Measurements from ENCODE around the gene GFY.

Gene GFY

DNA sequence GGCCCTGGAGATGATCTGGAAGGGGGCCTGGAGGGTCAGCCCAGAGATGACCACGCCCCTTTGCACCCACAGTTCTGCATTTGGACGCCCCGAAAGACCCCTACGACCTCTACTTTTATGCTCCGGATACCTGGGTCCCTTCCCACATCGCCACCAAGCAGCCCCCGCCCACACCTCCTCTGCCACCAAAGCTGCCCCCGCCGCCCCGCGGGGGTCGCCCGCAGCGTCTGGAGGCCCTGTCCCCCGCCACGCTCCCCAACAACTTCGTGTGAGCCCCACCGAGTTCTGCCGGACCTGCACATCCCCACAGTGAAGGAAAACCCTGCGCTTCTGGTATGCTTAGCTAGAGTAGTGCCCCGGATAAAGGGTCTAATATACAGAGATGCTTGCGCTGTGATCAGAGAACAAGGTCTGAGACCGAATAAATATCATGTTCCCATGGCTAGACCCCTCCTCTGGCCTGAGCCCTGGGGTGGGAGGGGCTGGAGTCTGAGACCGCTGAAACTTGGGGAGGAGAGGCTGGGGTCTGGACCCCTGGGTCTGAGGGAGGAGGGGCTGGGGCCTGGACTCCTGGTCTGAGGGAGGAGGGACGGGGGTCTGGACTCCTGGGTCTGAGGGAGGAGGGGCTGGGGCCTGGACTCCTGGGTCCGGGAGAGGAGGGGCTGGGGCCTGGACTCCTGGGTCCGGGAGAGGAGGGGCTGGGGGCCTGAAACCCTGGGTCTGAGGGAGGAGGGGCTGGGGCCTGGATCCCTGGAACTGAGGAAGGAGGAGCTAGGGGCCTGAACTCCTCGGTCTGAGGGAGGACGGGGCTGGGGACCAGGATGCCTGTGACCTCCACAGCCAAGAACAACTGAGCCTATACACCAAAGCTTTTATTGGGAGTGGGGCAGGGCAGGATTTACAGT lies 3.6 kb downstream of the GFY start:
- no peak for DNase-seq (ENCODE audit: low spot score)

DNA sequence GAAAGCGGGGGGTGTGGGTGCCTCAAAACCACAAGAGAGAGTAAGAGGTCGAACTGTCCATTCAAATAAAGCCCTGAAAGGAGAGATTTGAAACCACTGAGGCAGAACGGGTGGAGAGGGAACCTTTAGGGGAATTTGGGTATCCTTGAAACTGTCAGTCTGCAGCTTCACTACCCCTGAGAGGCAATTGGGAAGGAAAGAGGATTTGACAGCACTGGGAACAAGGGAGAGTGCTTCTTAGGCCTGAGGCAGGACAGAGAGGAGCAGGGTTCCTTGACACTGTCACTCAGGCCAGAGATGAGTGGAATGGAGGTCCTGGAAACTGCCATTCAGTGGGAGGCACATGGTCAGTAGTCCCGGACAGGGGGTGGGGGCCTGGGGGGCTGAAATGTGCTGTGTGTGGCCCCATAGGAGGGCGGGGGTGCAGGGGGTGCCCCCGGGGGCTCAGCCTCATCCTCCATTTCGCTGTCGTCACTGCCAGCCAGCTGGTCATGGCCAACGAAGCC lies 5.0 kb downstream of the GFY start:
- no peak for DNase-seq (ENCODE audit: low spot score)

DNA sequence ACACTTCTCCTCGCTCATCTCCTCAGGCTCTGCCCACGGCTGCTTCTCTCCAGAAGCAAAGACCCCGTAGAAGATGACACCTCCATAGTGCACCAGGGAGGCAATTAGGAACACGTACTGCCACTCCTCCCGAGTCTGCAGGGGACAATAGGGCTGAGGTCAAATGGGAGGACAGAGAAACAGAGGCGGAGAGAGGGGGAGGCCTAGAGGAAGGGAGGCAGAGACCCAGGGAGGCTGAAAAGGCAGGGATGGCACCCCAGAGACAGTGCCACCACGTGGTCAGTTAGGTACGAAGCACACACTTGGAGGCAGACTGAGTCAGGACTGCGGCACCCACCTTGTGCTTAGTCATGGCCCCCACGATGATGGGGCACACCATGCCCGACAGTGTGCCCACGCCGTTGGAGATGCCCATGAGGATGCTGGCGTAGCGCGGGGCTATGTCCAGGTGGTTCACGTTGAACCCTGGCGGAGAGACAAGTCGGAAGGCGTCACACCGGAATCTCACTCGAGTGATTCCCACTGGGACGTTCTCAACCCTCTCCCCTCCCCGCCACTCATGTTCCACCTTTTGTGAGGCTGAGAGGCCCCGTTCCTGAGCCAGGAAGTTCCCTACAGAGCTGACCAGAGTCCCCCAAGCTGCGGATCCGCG lies 5.6 kb downstream of the GFY start:
- no peak for DNase-seq (ENCODE audit: low spot score)

DNA sequence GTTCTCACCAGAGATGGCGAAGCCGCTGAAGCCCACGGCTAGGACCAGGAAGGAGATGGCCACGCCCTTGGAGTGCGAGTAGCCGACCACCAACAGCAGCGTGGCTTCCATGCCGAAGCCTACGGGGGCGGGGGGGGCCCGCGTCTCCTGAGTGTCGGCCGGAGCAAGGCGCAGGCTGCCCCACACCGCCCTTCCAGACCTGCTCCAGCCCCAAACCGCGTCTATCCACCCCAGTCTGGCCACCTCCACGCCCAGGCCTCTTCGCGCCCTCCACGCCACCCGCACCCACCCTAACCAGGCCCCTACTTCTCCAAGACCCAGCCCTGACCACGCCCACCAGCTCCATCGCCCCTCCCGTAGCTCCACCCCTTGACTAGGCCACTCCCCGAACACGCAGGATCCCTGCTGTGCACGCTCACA lies 6.2 kb downstream of the GFY start:
- no peak for DNase-seq (ENCODE audit: low spot score)

DNA sequence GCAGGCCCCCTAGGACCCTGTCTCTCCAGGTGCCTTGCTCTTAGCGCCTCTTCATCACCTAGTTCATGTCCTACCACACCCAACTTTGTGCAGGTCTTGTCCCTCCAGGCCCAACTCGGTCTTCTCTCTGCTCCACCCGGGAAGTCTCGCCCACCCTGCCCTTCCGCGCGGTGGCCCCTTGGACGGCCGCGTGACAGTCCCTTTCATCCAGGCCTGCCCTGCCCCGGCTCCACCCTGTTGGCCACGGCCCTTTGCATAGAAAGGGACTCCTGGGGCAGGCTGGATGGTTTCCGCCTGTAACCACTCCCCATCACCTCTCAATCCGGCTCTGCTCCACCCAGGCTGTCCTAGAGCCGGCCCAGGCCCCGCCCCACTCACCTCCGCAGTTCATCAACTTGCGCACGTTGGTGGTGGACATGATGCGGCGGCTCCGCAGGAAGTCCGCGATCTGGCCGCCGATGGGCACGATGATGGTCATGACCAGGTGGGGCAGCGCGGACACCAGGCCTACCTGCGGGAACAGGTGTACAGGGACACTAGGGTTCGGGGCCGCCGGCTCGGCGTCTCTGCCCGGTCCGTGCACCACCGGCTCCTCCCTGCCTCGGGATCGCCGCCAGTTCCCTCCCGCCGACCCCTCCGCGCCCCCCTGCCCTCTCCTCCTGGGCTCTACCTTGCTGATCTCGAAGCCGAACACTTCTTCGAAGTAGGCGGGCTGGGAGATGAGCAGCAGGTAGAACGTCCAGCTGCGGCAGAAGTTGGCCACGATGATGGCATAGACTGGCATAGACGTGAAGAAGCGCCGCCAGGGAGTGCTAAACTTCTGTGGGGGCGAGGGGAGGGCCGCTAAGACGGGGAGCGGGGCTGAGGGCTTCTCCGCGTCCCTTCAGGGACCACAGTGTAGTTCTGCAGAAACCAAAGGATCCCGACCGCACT lies 7.2 kb downstream of the GFY start:
- DNase-seq (ENCODE audit: low spot score) = no peak

DNA sequence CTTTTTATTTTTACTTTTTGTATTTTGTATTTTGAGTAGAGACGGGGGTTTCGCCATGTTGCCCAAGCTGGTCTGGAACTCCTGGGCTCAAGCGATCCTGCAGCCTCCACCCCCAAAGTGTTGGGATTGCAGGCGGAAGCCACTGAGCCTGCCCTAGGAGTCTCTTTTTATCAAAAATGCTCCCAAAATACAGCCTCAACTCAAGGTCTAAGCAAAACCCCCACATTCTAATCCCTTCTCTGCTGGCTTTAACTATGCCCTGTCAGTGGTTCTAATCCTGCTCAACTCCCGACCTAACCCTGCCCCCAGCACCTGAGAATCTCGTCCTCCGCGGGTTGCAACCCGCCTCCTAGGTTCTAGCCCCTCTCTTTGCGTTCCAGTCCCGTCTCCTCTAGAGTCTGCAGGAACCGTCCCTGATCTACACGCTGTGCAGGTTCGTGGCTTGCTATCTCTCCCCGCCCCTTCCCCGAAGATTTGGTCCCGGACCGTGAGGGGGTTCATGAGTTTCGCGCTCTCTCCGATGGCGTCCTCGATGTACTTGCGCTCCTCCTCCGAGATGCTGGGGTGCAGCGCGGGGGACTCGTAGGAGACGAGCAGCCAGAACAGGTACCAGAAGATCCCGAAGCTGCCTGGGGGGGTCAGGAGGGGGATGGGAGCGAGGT lies 8.2 kb downstream of the GFY start:
- DNase-seq (ENCODE audit: low spot score) = no peak

DNA sequence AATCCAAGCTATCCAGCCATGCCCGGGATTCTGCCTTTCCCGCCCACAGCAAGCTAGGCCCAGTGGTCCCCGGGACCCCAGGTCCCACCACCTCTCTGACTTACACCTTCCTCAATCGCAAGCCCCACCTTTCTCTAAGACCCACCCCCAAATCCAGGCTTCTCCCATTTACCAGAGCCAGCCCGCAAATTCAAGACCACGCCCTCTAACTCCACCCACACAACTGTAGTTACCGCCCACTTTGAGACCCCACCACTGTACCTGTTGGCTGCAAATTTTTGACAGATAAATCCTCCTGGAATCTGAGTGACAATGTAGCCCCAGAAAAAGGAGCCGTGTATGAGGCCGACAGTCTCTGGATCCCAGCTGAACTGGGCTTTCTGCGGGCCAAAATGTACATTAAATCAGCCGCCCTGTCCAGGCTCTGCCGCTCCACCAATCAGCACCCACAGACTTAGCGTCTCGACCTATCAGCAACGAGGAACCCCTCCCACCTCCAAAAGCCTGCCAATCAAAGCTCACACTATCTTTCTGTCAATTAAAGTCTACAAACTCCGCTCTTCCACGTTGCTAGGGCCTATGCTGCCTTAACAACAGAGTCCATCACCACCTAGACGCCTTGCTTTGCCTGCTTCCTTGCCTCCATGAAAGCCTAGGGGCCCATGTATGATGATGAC lies 9.9 kb downstream of the GFY start:
- no peak for DNase-seq (ENCODE audit: low spot score)

DNA sequence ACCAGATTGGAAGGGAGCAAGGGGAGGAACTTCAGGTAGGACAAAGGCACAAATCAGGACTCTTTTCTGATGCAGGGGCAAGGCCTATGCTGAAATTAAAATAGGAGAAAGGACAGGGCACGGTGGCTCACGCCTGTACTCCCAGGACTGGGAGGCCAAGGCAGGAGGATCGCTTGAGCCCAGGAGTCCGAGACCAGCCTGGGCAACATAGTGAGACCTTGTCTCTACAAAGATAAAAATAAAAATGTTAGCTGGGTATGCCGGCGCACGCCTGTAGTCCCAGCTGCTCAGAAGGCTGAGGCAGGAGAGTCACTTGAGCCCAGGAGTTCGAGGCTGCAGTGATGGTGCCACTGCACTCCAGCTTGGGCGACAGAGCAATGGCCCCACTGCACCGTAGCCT lies 10.5 kb downstream of the GFY start:
- no peak for DNase-seq (ENCODE audit: low spot score)

DNA sequence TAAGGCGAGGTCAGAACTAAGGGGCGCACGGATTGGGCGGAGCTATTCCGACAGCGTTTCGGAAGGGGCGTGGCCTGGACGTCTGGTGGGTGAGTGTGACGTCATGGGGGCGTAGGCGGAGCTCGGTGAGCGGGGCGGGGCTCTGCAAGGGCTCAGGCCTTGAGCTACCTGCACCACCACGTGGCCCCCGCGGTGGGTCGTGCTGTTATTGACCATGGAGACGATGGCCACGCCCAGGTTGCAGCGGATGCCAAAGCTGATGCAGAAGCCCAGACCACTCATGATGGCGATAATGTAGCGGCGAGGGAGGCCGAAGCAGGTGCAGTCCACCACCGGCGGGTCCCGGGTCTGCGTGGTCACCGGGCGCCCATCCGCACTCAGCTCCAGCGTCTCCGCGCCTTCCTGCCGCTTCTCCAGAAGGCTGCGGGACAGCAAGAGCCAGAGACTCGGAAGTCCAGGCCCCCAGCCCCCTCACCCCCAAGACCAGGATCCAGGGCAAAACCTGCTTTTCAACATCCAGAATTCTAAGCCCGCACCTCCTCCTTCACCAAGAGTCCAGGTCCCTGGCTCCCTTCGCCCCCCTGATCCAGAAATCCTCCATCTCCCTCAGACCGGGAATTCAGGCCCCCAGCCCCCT lies 11.3 kb downstream of the GFY start:
- DNase-seq (ENCODE audit: low spot score) = no peak

DNA sequence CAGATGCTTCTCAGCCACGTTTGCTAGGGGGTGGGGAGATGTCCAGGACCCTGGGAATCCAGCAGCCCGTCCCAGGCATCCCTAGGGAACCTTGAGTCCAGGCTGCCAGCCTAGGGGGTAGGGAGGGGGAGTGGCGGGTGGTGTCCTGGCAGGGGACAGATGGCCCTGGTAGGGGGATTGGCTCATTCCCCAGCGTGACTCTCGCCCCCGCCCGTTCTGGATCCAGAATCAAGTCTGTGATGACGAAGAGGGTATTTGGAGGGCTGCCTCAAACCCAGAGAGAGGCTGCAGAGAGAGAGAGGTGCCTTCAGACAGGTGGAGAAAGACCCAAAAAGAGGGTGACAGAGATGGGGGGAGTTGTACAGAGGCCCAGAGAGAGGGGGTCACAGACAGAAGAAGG lies 12.0 kb downstream of the GFY start:
- DNase-seq (ENCODE audit: low spot score) = no peak

DNA sequence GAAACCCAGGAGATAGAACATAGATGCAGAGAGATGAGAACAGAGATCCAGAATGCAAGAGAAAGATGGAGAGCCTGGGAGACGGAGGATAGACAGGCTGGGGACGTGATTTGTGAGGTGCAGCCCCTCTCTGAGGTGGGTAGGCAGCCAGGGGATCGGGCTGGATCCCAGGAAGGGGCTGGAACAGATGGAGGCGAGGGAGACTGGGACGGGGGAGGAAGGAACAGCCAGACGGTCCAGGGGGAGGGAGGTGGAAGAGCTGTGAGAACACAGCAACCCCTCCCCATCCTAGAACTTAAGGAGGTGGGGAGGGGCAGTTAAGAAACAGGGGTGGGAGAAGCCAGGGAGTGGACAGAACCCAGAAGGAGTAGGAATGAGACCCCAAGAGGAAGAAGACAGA lies 13.1 kb downstream of the GFY start:
- DNase-seq (ENCODE audit: low spot score) = no peak

DNA sequence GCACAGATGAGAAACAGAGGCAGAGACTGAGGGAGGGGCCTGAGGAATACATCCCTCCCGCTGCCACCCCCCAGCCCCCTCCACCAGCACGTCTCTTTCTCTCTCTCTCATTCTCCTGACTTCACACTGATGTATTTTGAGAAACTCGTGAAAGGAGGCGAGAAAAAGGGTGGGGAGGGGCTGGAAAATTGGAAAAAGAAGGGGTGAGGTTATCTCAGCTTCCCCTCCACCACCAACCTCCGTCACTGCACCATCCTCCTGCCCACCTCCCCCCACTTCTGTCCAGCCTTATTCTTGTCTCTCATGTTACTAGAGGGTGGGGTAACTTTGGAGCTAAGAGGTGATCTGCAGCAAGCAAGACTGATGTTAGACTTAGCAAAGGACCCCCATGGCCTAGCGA lies 14.6 kb downstream of the GFY start:
- DNase-seq (ENCODE audit: low spot score) = no peak

DNA sequence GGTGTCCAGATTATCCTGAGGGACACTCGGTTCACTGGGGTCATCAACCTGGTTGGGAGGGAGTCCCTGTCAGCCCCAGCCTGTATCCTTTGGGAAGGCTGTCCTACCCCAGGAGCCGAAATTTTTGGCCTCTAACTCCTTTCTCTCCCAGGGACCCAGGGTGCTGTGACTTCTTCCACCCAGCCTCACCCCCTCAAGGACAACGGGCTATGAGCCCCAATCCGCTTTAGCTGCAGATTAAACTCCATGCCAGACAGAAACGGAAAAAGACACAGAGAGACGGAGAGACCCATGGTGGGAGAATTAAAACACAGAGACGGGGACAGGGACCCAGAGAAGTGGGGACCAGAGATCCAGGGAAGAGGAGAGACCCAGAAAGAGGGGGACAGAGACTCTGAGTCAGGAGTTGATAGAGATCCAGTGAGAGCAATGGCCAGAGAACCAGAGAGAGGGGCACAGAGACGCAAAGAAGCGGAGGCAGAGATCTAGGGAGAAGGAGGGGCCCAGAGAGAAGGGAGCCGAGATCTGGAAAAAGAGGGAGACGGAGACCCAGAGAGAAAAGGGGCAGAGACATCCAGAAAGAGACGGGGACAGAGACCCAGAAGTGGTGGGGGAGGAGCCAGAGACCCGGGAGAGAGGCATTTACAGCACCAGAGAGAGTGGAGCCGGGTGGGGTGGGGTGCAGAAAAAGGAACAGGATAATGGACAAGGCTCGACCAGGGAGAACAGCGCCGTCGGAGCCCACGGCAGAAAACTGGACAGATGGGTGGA lies 15.4 kb downstream of the GFY start:
- no peak for DNase-seq (ENCODE audit: low spot score)

DNA sequence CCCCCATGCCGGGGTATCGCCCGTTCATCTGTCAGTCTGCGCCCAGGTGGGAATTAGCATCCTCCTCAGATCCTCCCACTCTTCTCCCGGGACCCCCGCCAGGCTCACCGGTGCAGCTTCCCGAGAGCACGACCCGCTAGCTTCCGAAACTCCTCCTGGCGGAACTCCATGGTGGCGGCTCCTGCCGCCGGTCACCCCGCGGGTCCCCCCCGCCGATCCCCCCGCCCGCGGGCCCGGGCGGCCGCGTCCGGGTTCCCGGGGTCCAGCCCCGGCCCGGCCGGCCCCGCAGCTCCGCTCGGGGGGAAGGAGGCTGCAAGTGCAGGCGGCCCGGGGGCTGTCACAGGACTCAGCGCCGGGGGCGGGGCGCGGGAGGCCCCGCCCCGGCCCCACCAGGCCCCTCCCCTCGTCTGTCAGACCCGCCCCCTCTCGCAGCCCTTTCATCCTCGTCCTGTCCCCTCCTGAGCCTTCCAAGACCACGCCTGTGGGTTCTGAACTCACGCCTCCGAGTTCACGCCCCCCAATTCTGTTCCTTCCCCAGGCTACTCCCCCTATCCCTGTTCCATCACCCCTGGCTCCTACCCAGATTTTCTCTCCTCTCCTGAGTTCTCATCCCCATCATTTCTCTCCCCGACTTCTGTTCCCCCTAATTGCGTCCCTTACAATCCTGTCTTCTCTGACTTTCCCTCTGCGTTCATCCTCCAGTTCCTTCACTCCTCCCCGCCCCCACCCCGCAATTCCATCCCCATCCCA lies 16.2 kb downstream of the GFY start, which contains the start of gene SLC17A7:
Gene SLC17A7, minus strand, starts transcription at position 318 of the 750 bp plus-strand sequence. Its CDS starts 148 bp downstream, at position 170.
- DNase-seq (ENCODE audit: low spot score) = no peak

DNA sequence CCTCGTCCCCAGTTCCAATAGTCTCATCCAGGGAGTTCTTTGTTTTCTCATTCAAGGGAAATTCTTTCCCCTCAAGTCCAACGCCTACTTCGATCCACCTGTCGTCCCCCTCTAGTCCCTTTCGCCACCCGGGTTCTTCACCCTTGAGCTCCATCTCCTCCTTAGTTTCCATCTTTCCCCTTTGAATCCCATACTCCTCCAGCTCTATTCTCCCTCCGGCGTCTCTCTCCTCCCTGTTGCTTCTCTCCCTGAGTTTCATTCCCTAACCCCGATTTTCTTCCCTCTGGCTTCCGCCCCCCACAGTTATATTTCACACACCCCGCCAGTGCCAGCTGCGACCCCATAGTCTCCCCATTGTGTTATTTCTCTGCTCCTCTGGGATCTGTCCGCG lies 16.8 kb downstream of the GFY start:
- DNase-seq (ENCODE audit: low spot score) = no peak

DNA sequence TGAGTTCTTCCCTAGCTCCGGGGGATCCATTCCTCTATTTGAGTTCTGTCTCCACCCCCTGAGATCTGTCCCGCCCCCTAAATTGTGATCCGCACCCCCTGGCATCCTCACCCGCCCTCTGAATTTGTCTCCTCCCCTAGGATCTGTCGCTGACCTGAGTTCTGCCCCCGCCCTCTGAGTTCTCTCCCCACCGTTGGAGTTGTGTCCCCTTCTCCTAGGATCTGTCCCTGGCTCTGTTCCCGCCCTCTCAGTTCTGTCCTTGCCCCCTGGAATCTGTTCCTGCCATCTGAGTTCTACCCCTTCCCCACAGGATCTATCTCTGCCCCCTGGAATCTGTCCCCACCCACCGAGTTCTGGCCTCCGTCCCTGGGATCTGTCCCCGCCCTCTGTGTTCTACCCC lies 17.2 kb downstream of the GFY start:
- DNase-seq (ENCODE audit: low spot score) = no peak

DNA sequence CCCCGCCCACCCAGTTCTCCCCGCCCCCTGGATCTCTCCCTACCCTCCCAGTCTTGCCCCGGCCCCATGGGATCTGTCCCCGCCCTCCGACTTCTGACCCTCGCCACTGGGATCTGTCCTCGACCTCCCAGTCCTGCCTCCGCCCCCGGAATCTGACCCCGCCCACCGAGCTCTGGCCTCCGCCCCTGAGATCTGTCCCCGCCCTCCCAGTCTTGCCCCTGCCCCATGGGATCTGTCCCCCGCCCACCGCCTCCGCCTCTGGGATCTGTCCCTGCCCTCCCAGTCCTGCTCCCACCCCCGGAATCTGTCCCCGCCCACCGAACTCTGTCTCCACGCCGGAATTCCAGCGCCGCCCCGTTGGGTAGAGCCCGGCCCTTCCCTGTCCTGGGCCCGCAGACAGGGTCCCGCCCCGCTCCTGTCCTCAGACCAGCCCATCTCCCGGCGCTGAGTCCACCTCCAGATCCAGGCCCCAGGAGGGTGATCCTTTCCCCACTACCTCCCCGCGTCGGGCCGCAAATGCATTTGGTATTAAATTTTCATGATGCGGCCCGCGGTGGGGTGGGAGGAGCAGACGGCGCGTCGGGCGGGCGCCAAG lies 17.7 kb downstream of the GFY start:
- peak; percentile 94 for DNase-seq (ENCODE audit: low spot score)

DNA sequence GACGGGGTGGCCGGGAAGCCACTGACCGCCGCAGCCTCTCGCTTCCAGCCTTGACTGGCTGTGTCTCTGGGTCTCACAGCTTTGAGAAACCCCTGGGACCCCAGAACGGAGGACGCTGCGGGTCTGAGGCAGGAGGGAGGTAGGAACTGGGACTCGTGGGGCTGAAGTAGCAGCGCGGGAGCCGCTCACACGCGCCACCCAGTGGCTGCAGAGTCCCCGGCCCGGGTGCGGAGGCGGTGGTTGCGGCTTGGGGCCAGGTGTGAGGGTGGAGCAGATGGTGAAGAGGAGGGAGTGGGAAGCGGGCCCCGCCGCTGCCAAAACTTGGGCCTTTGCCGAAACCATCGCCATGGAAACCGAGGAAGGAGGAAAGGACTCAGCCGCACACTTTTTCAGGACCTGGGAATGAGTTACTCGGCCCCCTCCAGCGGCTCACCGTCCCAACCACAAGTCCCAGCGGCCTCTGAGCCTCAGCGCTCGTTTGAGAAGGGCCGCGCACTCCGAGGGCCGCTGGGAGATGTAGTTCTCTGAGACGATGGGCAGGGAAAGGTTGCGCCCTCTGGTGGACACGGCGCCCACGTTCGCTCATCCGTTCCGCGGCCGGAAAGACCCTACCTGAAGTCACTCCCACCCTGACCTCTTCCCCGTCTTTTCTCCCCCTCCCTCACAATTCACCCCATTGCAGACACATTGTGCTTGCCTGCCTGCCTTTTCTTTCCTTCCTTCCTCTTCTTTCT lies 18.3 kb downstream of the GFY start:
- peak; percentile 96 for DNase-seq (ENCODE audit: low spot score)
